ENCODE results near the gene GNAZ. TPM values are rescaled to one million over a fixed set of nuclear protein-coding genes. Genes with fewer than 3 reads are reported as not detected.

Gene GNAZ
- total and polyA plus RNA-seq, 9 donors: 7.2 to 40.8 (median 15.3) TPM

DNA sequence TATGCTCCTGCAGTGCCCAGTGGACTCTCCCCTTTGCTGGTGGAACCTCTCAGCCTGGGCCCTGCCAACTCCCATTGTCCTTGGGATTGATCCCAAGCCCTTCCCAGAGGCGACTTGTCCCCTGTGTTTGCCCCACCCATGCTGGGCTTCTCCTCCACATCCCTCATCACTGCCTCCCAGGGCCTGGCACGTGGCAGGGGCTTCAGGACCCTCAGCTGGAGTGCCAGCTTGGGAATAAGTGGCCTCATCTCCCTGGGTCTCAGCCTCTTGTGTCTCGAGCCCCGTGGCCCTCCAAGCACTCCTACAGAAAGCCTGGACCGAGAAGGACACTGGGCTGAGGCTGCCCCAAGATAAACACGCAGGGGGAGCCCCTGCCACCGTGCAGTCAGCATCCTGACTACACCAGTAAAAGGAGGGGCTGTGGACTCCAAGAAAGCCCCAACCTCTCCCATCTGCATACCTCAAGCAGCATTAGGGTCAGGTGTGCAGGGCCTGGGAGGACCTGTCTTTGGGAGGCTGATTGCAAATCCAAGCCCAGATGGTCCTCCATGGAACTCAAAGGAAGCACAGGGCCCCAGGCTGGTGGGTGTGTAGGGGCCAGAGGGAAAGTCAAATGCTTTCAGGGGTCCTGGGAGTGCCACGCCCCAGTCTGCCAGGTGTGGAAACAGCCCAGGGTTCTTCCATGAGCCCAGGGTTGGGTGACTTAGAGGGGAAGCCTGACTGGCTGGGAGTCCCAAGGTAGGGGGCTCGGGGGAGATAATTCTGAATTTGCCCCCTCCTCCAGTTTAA, 9.5 kb upstream of the GNAZ start:
- no peaks in the 10 kb centered on the region for H3K4me1 ChIP-seq (ENCODE audit: insufficient read depth)
- H3K4me3 ChIP-seq: no peak overlapping the region
- no peaks in the 10 kb centered on the region for H3K9me3 ChIP-seq
- peak in 2 of 5 donors; percentile 4 to 23 for DNase-seq
- 80 to 90% (median 83%) methylated on average over 9 of the region's 9 CpGs for WGBS, 3 donors
- H3K36me3 ChIP-seq: no peaks in the 10 kb centered on the region
- H3K27me3 ChIP-seq: no peaks in the 10 kb centered on the region
- no peak overlapping the region for H3K27ac ChIP-seq
- TF ChIP-seq EP300 (IDR thresholded peaks at IDR 0.05): no peak
- TF ChIP-seq, protein P1, sequence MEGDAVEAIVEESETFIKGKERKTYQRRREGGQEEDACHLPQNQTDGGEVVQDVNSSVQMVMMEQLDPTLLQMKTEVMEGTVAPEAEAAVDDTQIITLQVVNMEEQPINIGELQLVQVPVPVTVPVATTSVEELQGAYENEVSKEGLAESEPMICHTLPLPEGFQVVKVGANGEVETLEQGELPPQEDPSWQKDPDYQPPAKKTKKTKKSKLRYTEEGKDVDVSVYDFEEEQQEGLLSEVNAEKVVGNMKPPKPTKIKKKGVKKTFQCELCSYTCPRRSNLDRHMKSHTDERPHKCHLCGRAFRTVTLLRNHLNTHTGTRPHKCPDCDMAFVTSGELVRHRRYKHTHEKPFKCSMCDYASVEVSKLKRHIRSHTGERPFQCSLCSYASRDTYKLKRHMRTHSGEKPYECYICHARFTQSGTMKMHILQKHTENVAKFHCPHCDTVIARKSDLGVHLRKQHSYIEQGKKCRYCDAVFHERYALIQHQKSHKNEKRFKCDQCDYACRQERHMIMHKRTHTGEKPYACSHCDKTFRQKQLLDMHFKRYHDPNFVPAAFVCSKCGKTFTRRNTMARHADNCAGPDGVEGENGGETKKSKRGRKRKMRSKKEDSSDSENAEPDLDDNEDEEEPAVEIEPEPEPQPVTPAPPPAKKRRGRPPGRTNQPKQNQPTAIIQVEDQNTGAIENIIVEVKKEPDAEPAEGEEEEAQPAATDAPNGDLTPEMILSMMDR (IDR thresholded peaks at IDR 0.05): no peak
- no peak for TF ChIP-seq POLR2A (IDR thresholded peaks at IDR 0.05)
- intact Hi-C loops (cut with DNase I): no loop called here

DNA sequence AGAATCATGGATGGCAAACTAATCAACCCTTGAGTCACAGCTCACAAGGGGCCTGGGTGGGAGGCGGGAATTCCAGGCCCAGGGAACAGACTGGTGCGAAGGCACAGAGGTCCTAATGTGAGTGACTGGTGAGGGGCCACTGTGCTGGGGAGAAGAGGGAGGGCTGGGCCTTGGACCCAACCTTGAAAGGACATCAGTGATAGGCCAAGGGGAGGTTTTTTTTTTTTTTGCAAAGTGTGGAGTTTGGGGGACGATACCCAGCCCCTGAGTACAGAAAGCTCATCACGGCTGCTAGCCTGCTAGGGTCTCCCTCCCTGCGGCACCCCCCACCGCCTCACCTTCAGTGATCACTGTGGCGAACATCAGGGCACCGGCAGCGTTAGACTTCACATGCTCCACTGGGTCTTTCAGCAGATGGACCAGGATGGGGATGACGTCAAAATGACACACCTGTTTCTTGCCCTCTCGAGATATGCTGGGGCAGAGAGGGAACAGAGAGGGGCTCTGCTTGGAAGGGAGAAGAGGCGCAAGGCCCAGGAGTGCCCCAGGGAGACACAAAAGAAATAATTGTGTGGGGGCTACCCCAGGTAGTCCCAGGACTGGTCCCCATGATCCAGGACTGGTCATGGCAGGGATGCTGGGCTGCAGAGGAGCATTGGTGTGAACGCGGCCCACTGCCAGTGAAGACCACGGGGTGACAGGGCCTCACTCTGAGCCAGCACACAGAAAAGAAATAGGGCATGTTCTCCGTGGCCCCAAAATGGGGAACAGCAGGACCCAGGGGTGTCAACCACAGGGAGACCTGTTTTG, 8.6 kb upstream of the GNAZ start:
- peak in 2 of 5 donors; percentile 5 to 13 for DNase-seq
- H3K9me3 ChIP-seq: no peaks in the 10 kb centered on the region
- WGBS, 3 donors: 91 to 94% (median 92%) methylated on average over 16 of the region's 16 CpGs

DNA sequence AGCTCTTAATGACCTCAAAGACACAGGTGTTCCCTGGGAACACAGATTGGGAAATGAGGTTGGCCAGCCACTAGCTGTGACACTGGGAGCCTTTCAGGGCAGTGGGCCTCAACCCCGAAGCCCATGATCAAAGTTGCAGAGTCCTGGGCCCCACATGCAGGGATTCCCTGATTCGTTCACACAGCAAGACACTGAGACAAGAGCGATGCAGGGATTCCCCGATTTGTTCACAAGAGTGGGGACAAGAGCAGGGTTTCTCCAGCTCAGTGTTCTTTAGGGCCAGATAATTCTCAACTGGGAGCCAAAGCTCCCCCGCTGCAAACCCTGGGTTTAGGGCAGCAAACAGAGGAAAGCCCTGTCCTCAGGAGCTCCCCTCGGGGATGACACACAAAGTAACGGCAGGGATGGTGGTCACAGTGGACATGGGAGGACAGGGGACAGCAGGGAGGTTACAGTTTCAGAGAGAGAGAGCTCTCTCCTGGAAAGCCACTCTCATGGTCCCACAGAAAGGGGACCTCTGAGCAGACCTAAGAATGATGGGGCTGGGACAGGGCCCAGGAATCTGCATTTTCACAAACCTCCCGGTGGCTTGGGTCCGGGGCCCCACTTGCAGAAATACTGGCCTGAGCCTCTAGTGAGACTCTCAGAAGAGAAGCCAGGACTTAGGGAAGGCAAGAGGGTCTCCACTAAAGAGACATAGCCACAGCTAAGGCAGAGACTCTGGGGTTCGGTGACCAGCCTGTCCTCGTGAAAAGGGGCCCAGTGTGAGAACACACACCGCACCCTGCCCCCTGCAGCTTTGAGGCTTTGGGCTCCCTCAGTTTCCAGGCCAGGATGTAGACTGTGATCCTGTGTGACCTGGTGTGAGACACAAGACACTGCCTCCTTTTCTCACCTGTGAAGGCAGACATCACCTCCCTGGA, 7.4 kb upstream of the GNAZ start:
- intact Hi-C loops (cut with DNase I): no loop called here
- 88 to 92% (median 90%) methylated on average over 12 of the region's 12 CpGs for WGBS, 3 donors
- no peaks in the 10 kb centered on the region for H3K36me3 ChIP-seq
- no peaks in the 10 kb centered on the region for H3K4me1 ChIP-seq (ENCODE audit: insufficient read depth)
- no peak overlapping the region for H3K4me3 ChIP-seq
- peak in 3 of 5 donors; percentile 6 to 10 (median 10) for DNase-seq
- TF ChIP-seq POLR2A (IDR thresholded peaks at IDR 0.05): no peak
- TF ChIP-seq EP300 (IDR thresholded peaks at IDR 0.05): no peak
- TF ChIP-seq, protein P1 (IDR thresholded peaks at IDR 0.05): no peak
- H3K27ac ChIP-seq: no peak overlapping the region
- H3K27me3 ChIP-seq: no peaks in the 10 kb centered on the region
- no peaks in the 10 kb centered on the region for H3K9me3 ChIP-seq

More for the DNA sequence above, 8.6 kb upstream of the GNAZ start:
- H3K4me1 ChIP-seq (ENCODE audit: insufficient read depth): no peaks in the 10 kb centered on the region
- H3K4me3 ChIP-seq: no peak overlapping the region
- TF ChIP-seq, protein P1 (IDR thresholded peaks at IDR 0.05): no peak
- TF ChIP-seq EP300 (IDR thresholded peaks at IDR 0.05): no peak
- no peak for TF ChIP-seq POLR2A (IDR thresholded peaks at IDR 0.05)
- H3K27me3 ChIP-seq: no peaks in the 10 kb centered on the region
- H3K27ac ChIP-seq: no peak overlapping the region
- intact Hi-C loops (cut with DNase I): no loop called here
- H3K36me3 ChIP-seq: no peaks in the 10 kb centered on the region

Data from ovary (tissue), 9 donors.